PC-3 (cell line): Measurements from ENCODE around the gene STRBP. TPM values are rescaled to one million over a fixed set of nuclear protein-coding genes. Genes with fewer than 3 reads are reported as not detected.

ENCODE experiments used
- ATAC-seq: fragments of 200-7000 bp; cut with Tn5 transposase; 2 replicates; pipeline ENCODE4 v1.9.1; 2020; ENCODE audit warnings: mild to moderate bottlenecking, moderate library complexity
- BruUV-seq: library from RNA; stranded (reverse); fragments of 400-500 nt; replicated peaks from 2 replicates; lab custom pipeline; 2021; lab: Mats Ljungman, UMichigan
- CTCF ChIA-PET: fragments of 300-600 bp; sonication (Branson Sonifier 250); formaldehyde crosslinking; loops from one replicate; lab custom pipeline; 2022; ENCODE audit warnings: antibody characterized with exemption; lab: Charles Lee
- POLR2A ChIA-PET: fragments of 300-600 bp; sonication (Branson Sonifier 250); formaldehyde crosslinking; loops from one replicate; lab custom pipeline; 2022; ENCODE audit warnings: antibody characterized with exemption; ENCODE audit not compliant: unreplicated experiment; lab: Charles Lee
- DNase-seq: peaks from one replicate; pipeline ENCODE4 v3.0.0-alpha.2; 2015
- H2AFZ ChIP-seq: fragments of 300-600 bp; sonication (generic); 2 replicates; pipeline ENCODE4 v1.6.0; 2016; ENCODE audit warnings: antibody characterized with exemption, low read length
- H3F3A ChIP-seq: fragments of 300-600 bp; sonication (generic); one replicate; pipeline ENCODE4 v1.6.0; 2017; ENCODE audit warnings: antibody characterized with exemption, low read length, control low read depth, mild to moderate bottlenecking; ENCODE audit not compliant: unreplicated experiment
- H3K27ac ChIP-seq: fragments of 300-600 bp; sonication (generic); 2 replicates; pipeline ENCODE4 v1.5.1; 2016; ENCODE audit warnings: mild to moderate bottlenecking, low read length
- H3K27me3 ChIP-seq: fragments of 300-600 bp; sonication (generic); 2 replicates; pipeline ENCODE4 v1.6.1; 2016; ENCODE audit warnings: low read length, mixed read lengths
- H3K36me3 ChIP-seq: fragments of 300-600 bp; sonication (generic); 2 replicates; pipeline ENCODE4 v1.6.1; 2016; ENCODE audit warnings: low read depth, mixed run types, low read length, mixed read lengths
- H3K4me1 ChIP-seq: fragments of 300-600 bp; sonication (generic); 2 replicates; pipeline ENCODE4 v1.5.1; 2016; ENCODE audit warnings: low read length; ENCODE audit not compliant: insufficient read depth
- H3K4me2 ChIP-seq: fragments of 300-600 bp; sonication (generic); 2 replicates; pipeline ENCODE4 v1.6.0; 2016; ENCODE audit warnings: low read length
- H3K4me3 ChIP-seq: fragments of 300-600 bp; sonication (generic); 2 replicates; pipeline ENCODE4 v1.5.1; 2016; ENCODE audit warnings: mild to moderate bottlenecking, low read length, mixed read lengths
- H3K79me2 ChIP-seq: fragments of 300-600 bp; sonication (generic); 2 replicates; pipeline ENCODE4 v1.6.1; 2017; ENCODE audit warnings: low read length, mixed read lengths
- H3K9ac ChIP-seq: fragments of 300-600 bp; sonication (generic); 2 replicates; pipeline ENCODE4 v1.6.0; 2016; ENCODE audit warnings: mild to moderate bottlenecking, low read length
- H3K9me2 ChIP-seq: fragments of 300-600 bp; sonication (generic); replicated peaks from 2 replicates; pipeline ENCODE4 v1.6.1; 2016; ENCODE audit warnings: mixed run types, low read length, mixed read lengths
- H3K9me3 ChIP-seq: fragments of 300-600 bp; sonication (generic); 2 replicates; pipeline ENCODE4 v1.6.1; 2016; ENCODE audit warnings: low read length, mixed read lengths
- H4K20me1 ChIP-seq: fragments of 300-600 bp; sonication (generic); 2 replicates; pipeline ENCODE4 v1.6.1; 2016; ENCODE audit warnings: low read length, mixed read lengths
- EZH2 ChIP-seq: fragments of 300-600 bp; sonication (generic); IDR thresholded peaks from one replicate; pipeline ENCODE4 v1.6.1; 2017; ENCODE audit warnings: antibody characterized with exemption, mild to moderate bottlenecking, low read length; ENCODE audit not compliant: unreplicated experiment
- EZH2phosphoT487 ChIP-seq: fragments of 300-600 bp; sonication (generic); IDR thresholded peaks from 2 replicates; pipeline ENCODE4 v1.6.1; 2018; ENCODE audit warnings: mild to moderate bottlenecking, antibody characterized with exemption, low read length, borderline replicate concordance
- intact Hi-C: fragments of 100-400 bp; cut with micrococcal nuclease; formaldehyde crosslinking; loops from 2 replicates; pipeline ENCODE4 v1.9.0; 2023
- total RNA-seq: library from RNA; depleted of rRNA; stranded (reverse); fragments of >200 nt; gene quantifications from 2 replicates; pipeline ENCODE4 v1.2.3, GENCODE V29; 2014
- TF ChIP-seq, protein P1 (sequence below): fragments of 300-600 bp; sonication (generic); conservative IDR thresholded peaks from 2 replicates; pipeline ENCODE4 v1.5.1; 2017; ENCODE audit warnings: antibody characterized with exemption, low read depth, mild to moderate bottlenecking, low read length

STRBP gene
- total RNA-seq, 1 experiment from 2014 or later = 19.2 TPM

DNA sequence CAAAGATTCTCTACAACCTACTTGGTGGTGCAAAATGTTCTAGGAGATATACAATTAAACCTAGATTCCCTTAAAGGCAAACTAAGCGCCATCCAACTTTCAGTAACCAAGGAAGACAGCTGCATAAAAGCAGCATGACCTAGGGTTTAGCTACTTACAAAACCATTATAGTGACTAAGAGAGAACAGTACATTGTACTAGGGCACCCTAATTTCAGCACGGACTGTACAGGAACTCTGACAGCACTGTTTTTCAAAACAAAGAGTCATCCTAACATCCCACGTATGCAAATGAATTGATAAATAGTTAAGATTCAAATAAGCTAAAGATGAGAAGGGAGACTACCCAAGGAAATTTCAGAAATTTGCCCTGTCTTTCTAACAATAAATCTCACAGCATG is 30.0 kb downstream of the STRBP start:
- no peaks in the 10 kb centered on the region for H4K20me1 ChIP-seq
- H3K4me3 ChIP-seq = no peak overlapping the region
- ATAC-seq = no peak
- intact Hi-C loops = no loop called here
- H3K27ac ChIP-seq = no peak overlapping the region
- H3K4me2 ChIP-seq = no peak overlapping the region
- TF ChIP-seq EZH2 (no peak), EZH2phosphoT487 (no peak)
- TF ChIP-seq, protein P1, sequence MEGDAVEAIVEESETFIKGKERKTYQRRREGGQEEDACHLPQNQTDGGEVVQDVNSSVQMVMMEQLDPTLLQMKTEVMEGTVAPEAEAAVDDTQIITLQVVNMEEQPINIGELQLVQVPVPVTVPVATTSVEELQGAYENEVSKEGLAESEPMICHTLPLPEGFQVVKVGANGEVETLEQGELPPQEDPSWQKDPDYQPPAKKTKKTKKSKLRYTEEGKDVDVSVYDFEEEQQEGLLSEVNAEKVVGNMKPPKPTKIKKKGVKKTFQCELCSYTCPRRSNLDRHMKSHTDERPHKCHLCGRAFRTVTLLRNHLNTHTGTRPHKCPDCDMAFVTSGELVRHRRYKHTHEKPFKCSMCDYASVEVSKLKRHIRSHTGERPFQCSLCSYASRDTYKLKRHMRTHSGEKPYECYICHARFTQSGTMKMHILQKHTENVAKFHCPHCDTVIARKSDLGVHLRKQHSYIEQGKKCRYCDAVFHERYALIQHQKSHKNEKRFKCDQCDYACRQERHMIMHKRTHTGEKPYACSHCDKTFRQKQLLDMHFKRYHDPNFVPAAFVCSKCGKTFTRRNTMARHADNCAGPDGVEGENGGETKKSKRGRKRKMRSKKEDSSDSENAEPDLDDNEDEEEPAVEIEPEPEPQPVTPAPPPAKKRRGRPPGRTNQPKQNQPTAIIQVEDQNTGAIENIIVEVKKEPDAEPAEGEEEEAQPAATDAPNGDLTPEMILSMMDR = no peak
- POLR2A ChIA-PET = no interaction called here
- H3K4me1 ChIP-seq = no peaks in the 10 kb centered on the region
- H3K36me3 ChIP-seq = no peaks in the 10 kb centered on the region
- H3K9ac ChIP-seq = no peak overlapping the region
- BruUV-seq = no TSS peak
- no peak for DNase-seq
- CTCF ChIA-PET = no interaction called here
- H3K79me2 ChIP-seq = peaks cover 4% of the 10 kb centered on the region; the same call in 1 of the 2 replicates
- no peaks in the 10 kb centered on the region for H3K9me2 ChIP-seq
- H3K9me3 ChIP-seq = no peaks in the 10 kb centered on the region
- no peak overlapping the region for H2AFZ ChIP-seq
- no peaks in the 10 kb centered on the region for H3K27me3 ChIP-seq
- H3F3A ChIP-seq = no peaks in the 10 kb centered on the region

DNA sequence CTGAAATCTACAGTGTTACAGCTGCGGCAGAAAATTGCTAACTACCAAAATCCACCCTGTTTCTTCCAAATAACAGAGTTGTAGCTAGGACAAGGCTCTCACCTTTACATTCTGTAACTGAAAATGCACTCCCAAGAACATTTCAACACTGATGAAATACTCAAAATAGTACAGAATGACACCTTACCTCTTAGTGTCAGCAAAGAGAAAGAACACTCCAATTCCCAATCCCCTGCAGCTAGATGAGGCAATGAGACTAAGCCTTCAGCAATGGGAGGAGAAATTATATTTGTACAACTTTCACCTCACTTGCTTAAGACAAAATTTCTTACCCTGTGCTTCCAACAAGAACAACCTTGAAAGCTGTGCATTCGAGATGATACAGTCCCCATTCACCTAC is 31.2 kb downstream of the STRBP start:
- Histone ChIP-seq H3K27ac (no peak overlapping the region), H3K4me2 (no peak overlapping the region), H3K9me2 (no peaks in the 10 kb centered on the region), H3K4me3 (no peak overlapping the region), H3K9me3 (no peaks in the 10 kb centered on the region), H4K20me1 (no peaks in the 10 kb centered on the region), H3K36me3 (no peaks in the 10 kb centered on the region), H3K4me1 (no peaks in the 10 kb centered on the region), H3K9ac (no peak overlapping the region), H2AFZ (no peak overlapping the region), H3F3A (no peaks in the 10 kb centered on the region), H3K27me3 (no peaks in the 10 kb centered on the region), H3K79me2 (no peaks in the 10 kb centered on the region)
- POLR2A ChIA-PET = no interaction called here
- intact Hi-C loops = no loop called here
- no peak for ATAC-seq
- TF ChIP-seq EZH2phosphoT487 (no peak), EZH2 (no peak)
- TF ChIP-seq, protein P1 = no peak
- no TSS peak for BruUV-seq
- no peak for DNase-seq
- CTCF ChIA-PET = no interaction called here

DNA sequence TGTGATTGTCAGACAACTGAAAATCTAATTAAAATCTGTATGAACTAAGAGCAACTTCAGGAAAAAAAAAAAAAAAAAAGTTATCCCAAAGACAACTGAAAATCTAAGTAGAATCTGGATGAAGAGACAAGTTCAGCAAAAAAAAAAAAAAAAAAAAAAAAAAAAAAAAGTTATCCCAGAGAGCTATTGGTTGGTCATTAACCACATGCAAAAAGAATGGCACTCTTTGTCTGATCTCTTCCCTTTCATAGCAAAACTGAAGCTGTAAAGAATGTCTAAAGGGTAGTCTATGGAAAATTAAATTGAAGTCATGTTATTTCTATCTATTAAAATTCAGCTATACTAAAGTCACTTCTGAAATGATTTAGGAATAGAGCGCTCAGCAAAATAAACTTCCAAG is 32.9 kb downstream of the STRBP start:
- Histone ChIP-seq H3K27me3 (no peaks in the 10 kb centered on the region), H3K36me3 (no peaks in the 10 kb centered on the region), H3K27ac (no peak overlapping the region), H3K4me1 (no peaks in the 10 kb centered on the region), H3K9ac (no peak overlapping the region), H3K9me2 (no peaks in the 10 kb centered on the region), H3K79me2 (no peaks in the 10 kb centered on the region), H3K4me2 (no peak overlapping the region), H3K9me3 (no peaks in the 10 kb centered on the region), H3F3A (no peaks in the 10 kb centered on the region), H3K4me3 (no peak overlapping the region), H4K20me1 (no peaks in the 10 kb centered on the region), H2AFZ (no peak overlapping the region)
- ATAC-seq (no peak), DNase-seq (no peak)
- no TSS peak for BruUV-seq
- TF ChIP-seq EZH2 (no peak), EZH2phosphoT487 (no peak)
- TF ChIP-seq, protein P1 = no peak
- CTCF ChIA-PET = no interaction called here
- POLR2A ChIA-PET = no interaction called here
- intact Hi-C loops = no loop called here
